HepG2 (cell line): ENCODE measurements around the gene EXOSC7. TPM values are rescaled to one million over a fixed set of nuclear protein-coding genes. Genes with fewer than 3 reads are reported as not detected.
A peak's percentile ranks its signal among the peaks of the same experiment; 100 is the strongest.

ENCODE experiments used
- ARID4A ChIP-seq: sonication (generic); formaldehyde crosslinking; IDR thresholded peaks from 2 replicates; pipeline ENCODE4 v1.5.0; 2020; ENCODE audit warnings: mild to moderate bottlenecking, missing genetic modification reagents, borderline replicate concordance
- CREBL2 ChIP-seq: sonication (generic); formaldehyde crosslinking; IDR thresholded peaks from 2 replicates; pipeline ENCODE4 v1.8.1; 2023; ENCODE audit warnings: missing genetic modification reagents, mild to moderate bottlenecking, borderline replicate concordance
- FOXK1 ChIP-seq: sonication (generic); formaldehyde crosslinking; IDR thresholded peaks from 2 replicates; pipeline ENCODE4 v1.4.0; 2020; ENCODE audit warnings: low read depth, missing genetic modification reagents, borderline replicate concordance
- HDAC1 ChIP-seq: sonication (generic); formaldehyde crosslinking; IDR thresholded peaks from 2 replicates; pipeline ENCODE4 v1.5.1; 2020; ENCODE audit warnings: mild to moderate bottlenecking, missing genetic modification reagents
- JARID2 ChIP-seq: sonication (generic); formaldehyde crosslinking; IDR thresholded peaks from 2 replicates; pipeline ENCODE4 v1.8.1; 2023; ENCODE audit warnings: missing genetic modification reagents, inconsistent platforms; ENCODE audit not compliant: insufficient replicate concordance
- MIXL1 ChIP-seq: IDR thresholded peaks from 2 replicates; pipeline ENCODE4 v1.6.1; 2016
- NAIF1 ChIP-seq: sonication (generic); formaldehyde crosslinking; IDR thresholded peaks from 2 replicates; pipeline ENCODE4 v1.5.0; 2020; ENCODE audit warnings: mild to moderate bottlenecking, missing genetic modification reagents, borderline replicate concordance
- NFYB ChIP-seq: sonication (generic); formaldehyde crosslinking; IDR thresholded peaks from 2 replicates; pipeline ENCODE4 v1.4.0; 2020; ENCODE audit warnings: missing genetic modification reagents
- RXRA ChIP-seq: sonication (generic); formaldehyde crosslinking; IDR thresholded peaks from 2 replicates; pipeline ENCODE4 v1.5.1; 2020; ENCODE audit warnings: missing genetic modification reagents
- ZNF12 ChIP-seq: sonication (generic); formaldehyde crosslinking; IDR thresholded peaks from 2 replicates; pipeline ENCODE4 v1.5.0; 2020; ENCODE audit warnings: missing genetic modification reagents
- ZNF18 ChIP-seq: sonication (generic); formaldehyde crosslinking; IDR thresholded peaks from 2 replicates; pipeline ENCODE4 v1.8.0; 2022; ENCODE audit warnings: mild to moderate bottlenecking, missing genetic modification reagents; ENCODE audit not compliant: insufficient replicate concordance
- ZNF207 ChIP-seq: fragments of 450-650 bp; IDR thresholded peaks from 2 replicates; pipeline ENCODE4 v1.6.1; 2016; ENCODE audit warnings: antibody characterized with exemption, borderline replicate concordance
- ZNF331 ChIP-seq: sonication (generic); formaldehyde crosslinking; IDR thresholded peaks from 2 replicates; pipeline ENCODE4 v1.4.0; 2020; ENCODE audit warnings: missing genetic modification reagents
- ZNF547 ChIP-seq: sonication (generic); formaldehyde crosslinking; IDR thresholded peaks from 2 replicates; pipeline ENCODE4 v1.5.1; 2020; ENCODE audit warnings: mild to moderate bottlenecking, missing genetic modification reagents
- ZNF687 ChIP-seq: sonication (generic); formaldehyde crosslinking; IDR thresholded peaks from 2 replicates; pipeline ENCODE4 v1.5.1; 2020; ENCODE audit warnings: mild to moderate bottlenecking, missing genetic modification reagents, moderate library complexity
- polyA plus RNA-seq, 8 experiments: library from polyadenylated mRNA; depleted of rRNA in 3 of 8; stranded (reverse) in 7 of 8; unstranded in 1 of 8; fragments of >200 nt; fragmentation: Illumina TruSeq in 4 of 8; extraction: Trizol in 4 of 8; gene quantifications; 2 replicates each; pipeline versions ENCODE4 v1.2.1 to v1.2.3, GENCODE V29; 2011 to 2016; ENCODE audit warnings: low read depth in 4 of 8, missing spikeins in 1 of 8, mixed read lengths in 1 of 8; ENCODE audit not compliant: insufficient read depth in 1 of 8
- total RNA-seq, 5 experiments: library from RNA; depleted of rRNA; stranded (reverse); fragments of >200 nt; fragmentation: Illumina TruSeq; extraction: Trizol; gene quantifications; 2 replicates each; pipeline ENCODE4 v1.2.3, GENCODE V29; 2016; ENCODE audit warnings: low read depth in 1 of 5
- TF ChIP-seq, protein P1 (sequence below): sonication (generic); formaldehyde crosslinking; IDR thresholded peaks from 2 replicates; pipeline ENCODE4 v1.4.0; 2020; ENCODE audit warnings: missing genetic modification reagents

EXOSC7 gene
- total and polyA plus RNA-seq, 2 of the 13 experiments (the other 11 are each of a cell fraction or from before 2014, with no cell fraction given), result 68.3 to 74.7 TPM

DNA sequence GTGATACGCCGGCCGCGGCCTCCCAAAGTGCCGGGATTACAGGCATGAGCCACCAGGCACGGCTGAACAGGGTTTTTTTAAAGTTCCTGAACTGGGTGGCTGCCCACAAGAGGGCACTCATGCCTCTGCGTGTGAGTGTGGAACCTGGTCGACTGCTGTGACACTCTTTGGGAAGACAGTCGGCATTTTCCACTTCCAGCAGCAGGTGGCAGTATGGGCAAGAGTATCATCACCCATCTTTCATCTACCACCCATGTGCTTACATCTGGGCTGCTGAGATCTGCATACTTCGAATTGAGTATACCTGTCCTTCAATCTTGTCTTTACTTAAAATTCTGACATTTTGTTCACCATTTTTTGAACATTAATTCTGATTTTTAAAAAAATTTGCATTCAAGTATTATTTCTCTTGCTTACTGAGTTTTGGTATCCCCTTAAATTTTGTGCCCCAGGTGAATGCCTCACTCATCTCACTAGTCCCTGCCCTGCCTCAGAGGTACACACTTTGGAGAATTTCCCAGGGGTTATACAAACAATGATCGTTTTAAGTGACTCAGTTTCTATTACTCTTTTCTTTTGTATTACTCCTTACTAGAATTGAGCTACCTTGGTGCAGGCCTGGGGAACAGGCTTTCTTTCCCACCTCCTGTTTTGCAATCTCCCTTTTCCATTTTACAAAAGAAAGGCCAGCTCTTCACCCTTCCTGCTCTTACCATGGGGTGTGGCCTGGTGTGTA, 61.8 kb downstream of the EXOSC7 start (continued):
- TF ChIP-seq ARID4A (CRISPR knock-in tag), result no peak; the same call in 1 of the 2 replicates
- TF ChIP-seq ZNF331 (CRISPR knock-in tag), result peak; percentile 51; the same call in 1 of the 2 replicates
- no peak for TF ChIP-seq NAIF1
- TF ChIP-seq ZNF687, result peak; percentile 40
- no peak for TF ChIP-seq RXRA (CRISPR knock-in tag)
- TF ChIP-seq ZNF12 (CRISPR knock-in tag), result peak; percentile 33; the same call in 1 of the 2 replicates
- TF ChIP-seq ZNF18 (CRISPR knock-in tag), result no peak
- no peak for TF ChIP-seq NFYB
- no peak for TF ChIP-seq ZNF547 (CRISPR knock-in tag)
- TF ChIP-seq JARID2, result no peak
- peak; percentile 60; the same call in 1 of the 2 replicates for TF ChIP-seq MIXL1 (CRISPR knock-in tag)
- TF ChIP-seq, protein P1, sequence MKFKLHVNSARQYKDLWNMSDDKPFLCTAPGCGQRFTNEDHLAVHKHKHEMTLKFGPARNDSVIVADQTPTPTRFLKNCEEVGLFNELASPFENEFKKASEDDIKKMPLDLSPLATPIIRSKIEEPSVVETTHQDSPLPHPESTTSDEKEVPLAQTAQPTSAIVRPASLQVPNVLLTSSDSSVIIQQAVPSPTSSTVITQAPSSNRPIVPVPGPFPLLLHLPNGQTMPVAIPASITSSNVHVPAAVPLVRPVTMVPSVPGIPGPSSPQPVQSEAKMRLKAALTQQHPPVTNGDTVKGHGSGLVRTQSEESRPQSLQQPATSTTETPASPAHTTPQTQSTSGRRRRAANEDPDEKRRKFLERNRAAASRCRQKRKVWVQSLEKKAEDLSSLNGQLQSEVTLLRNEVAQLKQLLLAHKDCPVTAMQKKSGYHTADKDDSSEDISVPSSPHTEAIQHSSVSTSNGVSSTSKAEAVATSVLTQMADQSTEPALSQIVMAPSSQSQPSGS (CRISPR knock-in tag), result peak; percentile 46; the same call in 1 of the 2 replicates
- TF ChIP-seq HDAC1 (CRISPR knock-in tag), result 0 out of 2 replicates have a peak, but pooled peaks have one; percentile 23
- no peak for TF ChIP-seq ZNF207
- no peak for TF ChIP-seq CREBL2 (CRISPR knock-in tag)
- TF ChIP-seq FOXK1 (CRISPR knock-in tag), result peak; percentile 75; the same call in 1 of the 2 replicates
